GM18507 (cell line): ENCODE data around the gene SH3GL3.

Experiments used
- DNase-seq: peaks from one replicate; pipeline ENCODE4 v3.0.0; 2011; ENCODE audit warnings: low read depth; ENCODE audit not compliant: insufficient read length; ENCODE audit errors: extremely low spot score
- FAIRE-seq: peaks from 2 replicates; lab custom pipeline; 2011; peaks lifted over from hg19 to GRCh38; lab: Jason Lieb, UNC

The SH3GL3 gene

GRCh38 chr15:83654379-83655236 is 207.5 kb downstream of the SH3GL3 start:
- DNase-seq (no peak), FAIRE-seq (no peak)

- DNase-seq (no peak), FAIRE-seq (no peak)
Measured at GRCh38 chr15:83655237-83655616, 208.1 kb downstream of the SH3GL3 start.

GRCh38 chr15:83656192-83656591 is 209.1 kb downstream of the SH3GL3 start:
- DNase-seq (no peak), FAIRE-seq (no peak)

GRCh38 chr15:83656943-83657528 is 209.9 kb downstream of the SH3GL3 start:
- DNase-seq (no peak), FAIRE-seq (no peak)

GRCh38 chr15:83657549-83657948 is 210.4 kb downstream of the SH3GL3 start:
- no peak for DNase-seq

DNA sequence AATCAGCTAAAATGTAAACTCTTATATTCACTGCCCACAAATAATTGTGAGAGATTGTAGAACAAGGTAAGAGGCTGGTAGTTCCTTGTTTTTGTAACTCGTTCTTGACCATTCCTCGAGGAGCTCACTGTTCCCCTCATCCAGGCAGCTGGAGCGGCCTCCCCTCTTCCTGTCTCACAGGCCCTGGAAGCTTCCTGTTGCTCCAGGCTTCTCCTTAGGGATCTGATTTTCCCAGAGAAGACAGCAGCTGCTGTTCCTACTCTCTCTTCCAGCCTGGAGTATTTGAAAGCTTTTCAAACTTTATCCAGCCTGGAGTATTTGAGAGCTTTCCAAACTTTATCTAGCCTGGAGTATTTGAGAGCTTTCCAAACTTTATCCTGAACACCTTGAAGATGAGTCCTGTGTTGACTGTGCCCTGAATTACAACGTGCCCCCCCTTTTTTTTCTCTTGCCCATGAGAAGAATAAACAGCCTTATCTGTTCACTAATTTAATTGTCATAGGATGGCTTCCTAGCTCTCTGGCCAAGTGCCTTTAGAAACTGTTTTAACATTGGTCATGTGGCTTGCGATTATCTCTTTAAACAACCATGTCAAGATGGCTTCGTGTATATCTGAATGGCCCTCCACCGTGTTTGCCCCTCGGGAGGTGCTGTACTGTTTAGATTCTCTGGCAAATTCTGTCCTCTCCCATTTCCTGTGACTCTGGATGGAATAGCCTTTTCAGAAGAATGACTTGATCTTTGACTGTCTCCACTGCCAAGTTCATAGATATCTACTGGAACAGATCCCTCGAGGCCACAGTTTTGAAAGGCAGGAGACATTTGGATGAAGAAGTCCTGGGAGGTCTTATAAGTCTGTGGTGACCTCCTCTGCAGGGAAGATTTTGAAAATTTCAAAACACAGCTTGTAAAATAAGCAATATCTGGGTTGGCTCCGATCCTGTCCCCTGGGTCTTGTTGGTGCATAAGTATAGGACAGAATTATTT is 211.6 kb downstream of the SH3GL3 start:
- FAIRE-seq (no peak), DNase-seq (no peak)

More at GRCh38 chr15:83657549-83657948, 210.4 kb downstream of the SH3GL3 start:
- FAIRE-seq = no peak

DNA sequence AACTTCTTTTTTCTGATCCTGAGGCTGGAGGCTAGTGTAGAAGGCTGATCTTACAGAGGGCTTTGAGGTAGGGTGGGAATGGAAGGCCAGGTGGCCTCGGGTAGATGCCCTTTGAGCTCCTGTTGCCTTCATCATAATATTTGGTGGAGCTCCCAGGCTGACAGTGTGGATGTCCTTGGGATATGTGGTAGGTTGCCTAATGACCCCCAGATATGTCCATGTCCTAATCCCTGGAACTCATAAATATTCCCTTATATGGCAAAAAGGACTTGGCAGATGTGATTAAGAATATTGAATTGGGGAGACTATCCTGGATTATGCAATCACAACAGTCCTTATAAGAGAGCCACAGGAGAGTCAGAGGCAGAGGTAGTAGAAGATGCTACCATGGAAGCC is 212.3 kb downstream of the SH3GL3 start:
- DNase-seq (no peak), FAIRE-seq (no peak)

DNA sequence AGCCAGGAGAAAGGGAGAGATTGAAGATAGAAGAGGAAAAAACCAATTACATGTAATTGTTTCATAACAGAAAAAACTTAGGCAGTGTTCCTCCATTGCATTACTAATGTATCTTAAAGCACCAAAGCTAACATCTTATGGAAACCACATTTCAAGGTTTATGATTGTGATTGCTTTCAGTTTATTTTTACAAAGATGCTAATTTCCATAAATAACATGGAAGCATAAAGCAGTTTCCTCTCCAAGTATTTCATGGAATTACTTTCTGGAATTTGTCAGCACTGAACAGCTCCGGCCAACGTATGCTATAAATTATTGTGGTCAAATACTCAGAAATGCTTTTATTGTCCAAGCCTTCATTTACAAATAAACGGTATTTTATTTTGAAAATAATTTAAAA is 218.3 kb downstream of the SH3GL3 start:
- DNase-seq = no peak
- no peak for FAIRE-seq
